H9 (cell line): Measurements from ENCODE around the gene STAMBPL1. TPM values are rescaled to one million over a fixed set of nuclear protein-coding genes. Genes with fewer than 3 reads are reported as not detected.

Experiments
- DNase-seq: peaks from one replicate; pipeline ENCODE4 v3.0.0-alpha.2; 2017
- H2AFZ ChIP-seq: one replicate; pipeline ENCODE4 v1.6.1; 2013; ENCODE audit warnings: mild to moderate bottlenecking, low read length, control low read depth, moderate library complexity
- H2AK5ac ChIP-seq: 2 replicates; pipeline ENCODE4 v1.6.1; 2013; ENCODE audit warnings: low read length, control low read depth, mixed read lengths; ENCODE audit not compliant: insufficient read length
- H2BK120ac ChIP-seq: one replicate; pipeline ENCODE4 v1.6.1; 2013; ENCODE audit warnings: low read depth, mild to moderate bottlenecking, low read length, control low read depth, inconsistent platforms; ENCODE audit not compliant: poor library complexity, severe bottlenecking
- H2BK12ac ChIP-seq: 2 replicates; pipeline ENCODE4 v1.6.1; 2013; ENCODE audit warnings: low read length, control low read depth, mixed read lengths, low read depth; ENCODE audit not compliant: insufficient read length
- H2BK15ac ChIP-seq: 2 replicates; pipeline ENCODE4 v1.6.1; 2013; ENCODE audit warnings: low read depth, low read length, control low read depth
- H2BK20ac ChIP-seq: one replicate; pipeline ENCODE4 v1.6.1; 2013; ENCODE audit warnings: low read depth, mild to moderate bottlenecking, low read length, control low read depth, inconsistent platforms; ENCODE audit not compliant: poor library complexity, severe bottlenecking
- H2BK5ac ChIP-seq: 2 replicates; pipeline ENCODE4 v1.6.1; 2013; ENCODE audit warnings: low read length, control low read depth, mixed read lengths; ENCODE audit not compliant: insufficient read length
- H3K14ac ChIP-seq: 2 replicates; pipeline ENCODE4 v1.6.1; 2013; ENCODE audit warnings: low read length, control low read depth; ENCODE audit not compliant: insufficient read depth
- H3K18ac ChIP-seq: 2 replicates; pipeline ENCODE4 v1.6.1; 2013; ENCODE audit warnings: low read depth, mild to moderate bottlenecking, mixed read lengths, low read length, control low read depth; ENCODE audit not compliant: insufficient read length
- H3K23ac ChIP-seq: 2 replicates; pipeline ENCODE4 v1.6.1; 2013; ENCODE audit warnings: low read length, control low read depth, mixed read lengths, low read depth; ENCODE audit not compliant: insufficient read length
- H3K23me2 ChIP-seq: 2 replicates; pipeline ENCODE4 v1.6.1; 2013; ENCODE audit warnings: low read depth, mild to moderate bottlenecking, mixed read lengths, low read length, control low read depth; ENCODE audit not compliant: insufficient read length, poor library complexity, severe bottlenecking
- H3K27ac ChIP-seq: 2 replicates; pipeline ENCODE4 v1.5.1; 2013; ENCODE audit warnings: low read length, control low read depth, mixed read lengths, low read depth; ENCODE audit not compliant: insufficient read length
- H3K27me3 ChIP-seq: 2 replicates; pipeline ENCODE4 v1.6.1; 2013; ENCODE audit warnings: low read length, control low read depth, inconsistent platforms; ENCODE audit not compliant: insufficient read depth
- H3K4ac ChIP-seq: 2 replicates; pipeline ENCODE4 v1.6.1; 2013; ENCODE audit warnings: low read depth, mild to moderate bottlenecking, control low read depth, inconsistent platforms, low read length, moderate library complexity
- H3K4me1 ChIP-seq: 2 replicates; pipeline ENCODE4 v1.6.1; 2013; ENCODE audit warnings: low read length, control low read depth, inconsistent platforms; ENCODE audit not compliant: insufficient read depth
- H3K4me2 ChIP-seq: 2 replicates; pipeline ENCODE4 v1.6.1; 2013; ENCODE audit warnings: low read length, control low read depth, mixed read lengths; ENCODE audit not compliant: insufficient read length, insufficient read depth
- H3K56ac ChIP-seq: 2 replicates; pipeline ENCODE4 v1.6.1; 2013; ENCODE audit warnings: low read depth, mild to moderate bottlenecking, mixed read lengths, low read length, control low read depth; ENCODE audit not compliant: insufficient read length
- H3K79me1 ChIP-seq: 2 replicates; pipeline ENCODE4 v1.6.1; 2013; ENCODE audit warnings: low read depth, mild to moderate bottlenecking, moderate library complexity, low read length, control low read depth, inconsistent platforms; ENCODE audit not compliant: insufficient read depth, poor library complexity, severe bottlenecking
- H3K79me2 ChIP-seq: 2 replicates; pipeline ENCODE4 v1.6.1; 2013; ENCODE audit warnings: low read length, control low read depth, inconsistent platforms; ENCODE audit not compliant: insufficient read depth
- H3K9ac ChIP-seq: 2 replicates; pipeline ENCODE4 v1.6.1; 2013; ENCODE audit warnings: low read length, control low read depth, mixed read lengths; ENCODE audit not compliant: insufficient read length; ENCODE audit errors: extremely low read depth
- H3K9me3 ChIP-seq: one replicate; pipeline ENCODE4 v1.6.1; 2013; ENCODE audit warnings: low read depth, low read length, inconsistent platforms; ENCODE audit not compliant: control insufficient read depth
- H3T11ph ChIP-seq: one replicate; pipeline ENCODE4 v1.6.1; 2013; ENCODE audit warnings: mild to moderate bottlenecking, low read length, control low read depth, inconsistent platforms
- H4K20me1 ChIP-seq: one replicate; pipeline ENCODE4 v1.6.1; 2013; ENCODE audit not compliant: control insufficient read depth, insufficient read length, insufficient read depth
- H4K5ac ChIP-seq: 2 replicates; pipeline ENCODE4 v1.6.1; 2013; ENCODE audit warnings: low read depth, mild to moderate bottlenecking, mixed read lengths, low read length, control low read depth; ENCODE audit not compliant: insufficient read length
- H4K8ac ChIP-seq: replicated peaks from 2 replicates; pipeline ENCODE4 v1.6.1; 2013; ENCODE audit warnings: low read length, control low read depth, mixed read lengths, low read depth; ENCODE audit not compliant: insufficient read length
- H4K91ac ChIP-seq: 2 replicates; pipeline ENCODE4 v1.6.1; 2013; ENCODE audit warnings: low read depth, mild to moderate bottlenecking, moderate library complexity, mixed read lengths, low read length, control low read depth; ENCODE audit not compliant: insufficient read length
- H3K27ac Mint-ChIP-seq, 3 experiments: 2 replicates in 2 of 3; 3 replicates in 1 of 3; pipeline ENCODE4 v1.8.0; 2020 to 2021; ENCODE audit warnings: mixed read lengths in 3 of 3, mild to moderate bottlenecking in 1 of 3, moderate library complexity in 1 of 3
- H3K27me3 Mint-ChIP-seq: 2 replicates; pipeline ENCODE4 v1.8.0; 2021; ENCODE audit warnings: low read depth, mild to moderate bottlenecking, moderate library complexity, mixed read lengths
- H3K36me3 Mint-ChIP-seq, 3 experiments: 2 replicates in 2 of 3; 3 replicates in 1 of 3; pipeline ENCODE4 v1.8.0; 2020 to 2021; ENCODE audit warnings: low read depth in 3 of 3, mixed read lengths in 3 of 3; ENCODE audit not compliant: insufficient read depth in 1 of 3
- H3K4me1 Mint-ChIP-seq, 2 experiments: 2 replicates each; pipeline ENCODE4 v1.8.0; 2020; ENCODE audit warnings: mixed read lengths in 2 of 2
- H3K4me3 Mint-ChIP-seq, 2 experiments: 2 replicates in 1 of 2; 3 replicates in 1 of 2; pipeline ENCODE4 v1.8.0; 2020 to 2021; ENCODE audit warnings: mild to moderate bottlenecking in 2 of 2, mixed read lengths in 2 of 2, moderate library complexity in 1 of 2
- H3K9me3 Mint-ChIP-seq, 2 experiments: 2 replicates in 1 of 2; 3 replicates in 1 of 2; pipeline ENCODE4 v1.8.0; 2020; ENCODE audit warnings: mild to moderate bottlenecking in 2 of 2, mixed read lengths in 2 of 2, moderate library complexity in 1 of 2
- CTCF ChIP-seq: fragments of 200-600 bp; sonication (generic); conservative IDR thresholded peaks from 3 replicates; pipeline ENCODE4 v1.8.0; 2021; ENCODE audit warnings: antibody characterized with exemption, mild to moderate bottlenecking
- WGBS: extraction: QIAGEN DNeasy Blood & Tissue Kit; methylation state at CpG from one replicate; pipeline ENCODE4 v1.1.7; 2013; ENCODE audit warnings: missing lambda C conversion rate, low lambda C conversion rate, mixed read lengths; ENCODE audit not compliant: insufficient read length; ENCODE audit errors: extremely low coverage; 5-methylcytosine and 5-hydroxymethylcytosine counted together
- total RNA-seq: library from RNA; stranded (reverse); gene quantifications from 2 replicates; pipeline ENCODE4 v1.2.1, GENCODE V29; 2021

Gene STAMBPL1
- total RNA-seq, 1 experiment from 2014 or later: 3.2 TPM

- whole genome bisulfite sequencing: no CpG with 5 or more reads among the region's 2 CpGs
- Histone ChIP-seq H3K23me2 (no peaks in the 10 kb centered on the region), H4K5ac (no peak overlapping the region), H4K8ac (no peak overlapping the region), H3K56ac (no peak overlapping the region), H3K27me3 (no peaks in the 10 kb centered on the region), H2BK5ac (no peak overlapping the region), H3K27ac (no peak overlapping the region), H2AFZ (no peak overlapping the region), H3K4me1 (no peaks in the 10 kb centered on the region; the same call in 1 of the 2 replicates), H3K14ac (no peak overlapping the region), H4K91ac (no peak overlapping the region), H3K4ac (no peak overlapping the region), H3T11ph (no peak overlapping the region), H3K9ac (no peak overlapping the region), H2BK12ac (no peak overlapping the region), H3K4me2 (no peak overlapping the region), H3K9me3 (no peaks in the 10 kb centered on the region), H2BK120ac (no peak overlapping the region), H2BK20ac (no peak overlapping the region), H3K23ac (no peak overlapping the region), H3K79me2 (no peaks in the 10 kb centered on the region), H3K79me1 (no peaks in the 10 kb centered on the region), H2BK15ac (no peak overlapping the region), H2AK5ac (no peak overlapping the region), H4K20me1 (no peaks in the 10 kb centered on the region), H3K18ac (no peak overlapping the region)
- peaks cover 0 to 2% (median 0%) of the 10 kb centered on the region in 3 experiments; a peak in 1 of 7 replicates for H3K36me3 Mint-ChIP-seq
- no peak overlapping the region for H3K27ac Mint-ChIP-seq
- H3K4me1 Mint-ChIP-seq: peaks cover 2 to 9% of the 10 kb centered on the region in 2 experiments
- no peak for DNase-seq
- no peak for TF ChIP-seq CTCF
- H3K4me3 Mint-ChIP-seq: no peak overlapping the region
- H3K27me3 Mint-ChIP-seq: no peaks in the 10 kb centered on the region
- no peaks in the 10 kb centered on the region for H3K9me3 Mint-ChIP-seq
These were observed 47.3 kb downstream of the STAMBPL1 start for GRCh38 chr10:88927416-88927690.
